NB4 (cell line): Measurements from ENCODE around the gene IQCM.
"Not testable (repeated sequence)": the region's sequence is repeated elsewhere in the genome, so short reads cannot be mapped to it uniquely, and the experiment has no call there.

ENCODE experiments used
- DNase-seq: peaks from one replicate; pipeline ENCODE4 v3.0.0; 2010; ENCODE audit warnings: low read depth
- H3K4me3 ChIP-seq: one replicate; pipeline ENCODE4 v1.5.1; 2011; ENCODE audit warnings: mild to moderate bottlenecking, low read depth, low read length, moderate library complexity
- MYC ChIP-seq: IDR thresholded peaks from 2 replicates; pipeline ENCODE4 v1.6.1; 2011; ENCODE audit warnings: low read depth, low read length
- POLR2A ChIP-seq: IDR thresholded peaks from 2 replicates; pipeline ENCODE4 v1.6.1; 2011; ENCODE audit warnings: mild to moderate bottlenecking; ENCODE audit not compliant: insufficient read length; ENCODE audit errors: extremely low read depth
- TF ChIP-seq, protein P1 (sequence below): IDR thresholded peaks from 2 replicates; pipeline ENCODE4 v1.6.1; 2011; ENCODE audit warnings: low read depth, low read length
- TF ChIP-seq, protein P2 (sequence below): IDR thresholded peaks from one replicate; pipeline ENCODE4 v1.5.1; 2012; ENCODE audit warnings: low read depth, low read length

The IQCM gene

DNA sequence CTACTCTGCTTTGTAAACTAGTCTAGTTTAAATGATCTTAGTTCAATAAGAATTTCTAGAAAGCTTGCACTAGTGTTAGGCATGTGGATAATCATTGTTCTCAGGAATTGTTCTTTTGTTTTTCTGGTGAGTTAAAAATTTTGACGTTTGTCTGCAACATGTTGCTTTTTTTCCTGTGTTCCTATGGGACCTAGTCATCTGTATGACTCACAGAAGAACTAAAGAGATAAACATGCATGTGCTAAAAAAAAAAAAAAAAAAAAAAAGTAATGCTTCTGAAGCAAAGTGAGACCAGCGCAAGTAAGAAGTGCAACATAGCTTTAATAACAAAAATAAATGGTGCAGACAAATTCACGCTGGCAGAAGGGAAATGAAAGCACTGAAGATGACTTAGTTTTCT, 471.2 kb downstream of the IQCM start:
- TF ChIP-seq, protein P1, sequence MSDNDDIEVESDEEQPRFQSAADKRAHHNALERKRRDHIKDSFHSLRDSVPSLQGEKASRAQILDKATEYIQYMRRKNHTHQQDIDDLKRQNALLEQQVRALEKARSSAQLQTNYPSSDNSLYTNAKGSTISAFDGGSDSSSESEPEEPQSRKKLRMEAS: no peak
- TF ChIP-seq MYC (no peak), POLR2A (no peak)
- TF ChIP-seq, protein P2, sequence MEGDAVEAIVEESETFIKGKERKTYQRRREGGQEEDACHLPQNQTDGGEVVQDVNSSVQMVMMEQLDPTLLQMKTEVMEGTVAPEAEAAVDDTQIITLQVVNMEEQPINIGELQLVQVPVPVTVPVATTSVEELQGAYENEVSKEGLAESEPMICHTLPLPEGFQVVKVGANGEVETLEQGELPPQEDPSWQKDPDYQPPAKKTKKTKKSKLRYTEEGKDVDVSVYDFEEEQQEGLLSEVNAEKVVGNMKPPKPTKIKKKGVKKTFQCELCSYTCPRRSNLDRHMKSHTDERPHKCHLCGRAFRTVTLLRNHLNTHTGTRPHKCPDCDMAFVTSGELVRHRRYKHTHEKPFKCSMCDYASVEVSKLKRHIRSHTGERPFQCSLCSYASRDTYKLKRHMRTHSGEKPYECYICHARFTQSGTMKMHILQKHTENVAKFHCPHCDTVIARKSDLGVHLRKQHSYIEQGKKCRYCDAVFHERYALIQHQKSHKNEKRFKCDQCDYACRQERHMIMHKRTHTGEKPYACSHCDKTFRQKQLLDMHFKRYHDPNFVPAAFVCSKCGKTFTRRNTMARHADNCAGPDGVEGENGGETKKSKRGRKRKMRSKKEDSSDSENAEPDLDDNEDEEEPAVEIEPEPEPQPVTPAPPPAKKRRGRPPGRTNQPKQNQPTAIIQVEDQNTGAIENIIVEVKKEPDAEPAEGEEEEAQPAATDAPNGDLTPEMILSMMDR: no peak
- no peak for DNase-seq
- no peak overlapping the region for H3K4me3 ChIP-seq

DNA sequence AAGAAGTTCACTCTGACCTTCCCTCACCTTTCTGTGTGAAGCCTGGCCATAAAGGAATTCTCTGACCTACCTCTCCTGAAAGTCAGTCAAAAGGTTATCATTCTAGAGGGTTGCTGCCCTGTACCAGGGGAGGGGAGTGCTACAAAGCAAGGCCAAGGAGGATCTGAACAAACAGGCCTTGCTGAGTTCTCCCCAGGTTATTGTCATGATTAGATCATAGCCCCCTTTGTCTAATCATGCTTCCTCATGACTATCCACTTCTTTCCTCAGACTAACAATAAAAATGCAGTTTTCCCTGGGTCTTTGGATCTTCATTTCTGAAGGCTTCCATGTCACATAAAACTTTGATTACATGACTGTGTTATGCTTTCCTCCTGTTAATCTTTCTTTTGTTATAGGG, 472.0 kb downstream of the IQCM start:
- TF ChIP-seq, protein P1: no peak
- TF ChIP-seq POLR2A (no peak), MYC (no peak)
- TF ChIP-seq, protein P2: no peak
- no peak for DNase-seq
- H3K4me3 ChIP-seq: no peak overlapping the region

DNA sequence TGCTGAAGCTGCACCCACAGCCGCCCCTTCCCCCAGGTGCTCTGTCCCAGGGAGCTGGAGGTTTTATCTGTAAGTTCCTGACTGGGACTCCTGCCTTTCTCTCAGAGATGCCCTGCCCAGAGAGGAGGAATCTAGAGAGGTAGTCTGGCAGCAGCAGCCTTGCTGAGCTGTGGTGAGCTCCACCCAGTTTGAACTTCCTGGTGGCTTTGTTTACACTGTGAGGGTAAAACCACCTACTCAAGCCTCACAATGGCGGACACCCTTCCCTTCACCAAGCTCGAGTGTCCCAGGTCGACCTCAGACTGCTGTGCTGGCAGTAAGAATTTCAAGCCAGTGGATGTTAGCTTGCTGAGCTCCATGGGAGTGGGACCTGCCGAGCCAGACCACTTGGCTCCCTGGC, 474.5 kb downstream of the IQCM start:
- not testable (repeated sequence) for H3K4me3 ChIP-seq, DNase-seq

DNA sequence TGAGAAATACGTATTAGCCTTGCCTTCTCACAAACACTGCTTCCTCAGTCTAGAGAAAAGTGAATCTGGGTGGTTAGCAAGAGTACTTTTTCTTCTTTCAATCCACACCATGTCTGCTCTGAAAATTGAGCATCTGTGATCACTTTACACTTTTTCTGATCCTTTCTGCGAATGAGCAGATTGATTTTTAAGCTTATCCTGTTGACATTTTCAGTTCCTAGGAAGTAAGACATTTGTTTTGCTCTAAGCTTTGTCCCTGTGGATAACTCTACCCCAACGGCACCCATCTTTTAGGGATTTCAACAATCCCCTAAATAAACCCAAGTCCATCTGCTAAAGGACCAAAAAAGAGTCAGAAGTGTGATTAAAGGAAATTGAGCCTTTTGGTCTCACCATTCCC, 487.5 kb downstream of the IQCM start:
- TF ChIP-seq, protein P1: no peak
- TF ChIP-seq POLR2A: no peak
- no peak for TF ChIP-seq MYC
- TF ChIP-seq, protein P2: no peak
- no peak overlapping the region for H3K4me3 ChIP-seq
- no peak for DNase-seq

DNA sequence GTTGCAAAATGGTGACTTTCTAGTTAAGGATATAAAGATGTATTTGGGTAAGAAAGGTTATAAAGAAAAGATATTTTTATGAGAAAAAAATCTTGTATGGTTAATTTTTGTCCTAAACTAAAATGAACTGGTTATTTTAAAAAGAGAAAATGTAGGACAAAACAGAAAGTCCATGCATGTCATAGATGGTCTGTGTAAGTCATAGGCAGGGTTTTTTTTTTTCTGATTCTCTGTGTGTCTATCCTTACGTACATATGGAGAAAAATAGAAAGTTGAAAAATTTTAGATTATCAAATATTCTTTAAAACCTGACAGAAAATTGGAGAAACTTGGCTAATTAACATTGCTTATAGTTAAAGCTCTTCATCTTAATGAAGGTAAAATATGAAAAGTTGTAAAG, 493.4 kb downstream of the IQCM start:
- no peak for DNase-seq
- TF ChIP-seq, protein P1: no peak
- TF ChIP-seq POLR2A (no peak), MYC (no peak)
- TF ChIP-seq, protein P2: no peak
- H3K4me3 ChIP-seq: no peak overlapping the region

DNA sequence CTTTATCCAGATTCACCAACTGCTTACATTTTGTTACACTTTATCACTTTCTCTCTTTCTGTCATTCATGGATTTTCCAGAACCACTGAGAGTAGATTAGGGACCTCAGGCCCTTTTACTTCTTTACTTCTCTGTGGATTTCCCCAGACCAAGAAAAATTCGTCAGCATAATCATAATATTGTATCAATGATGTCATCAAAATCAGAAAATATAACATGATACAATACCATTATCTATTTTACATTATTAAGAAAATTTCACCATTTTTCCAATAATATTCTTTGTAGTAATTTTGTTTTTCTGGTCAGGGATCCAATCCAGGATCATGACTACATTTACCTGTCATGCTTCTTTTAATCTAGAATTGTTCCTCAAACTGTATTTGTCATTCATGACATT, 494.2 kb downstream of the IQCM start:
- TF ChIP-seq POLR2A: no peak
- TF ChIP-seq, protein P1: no peak
- no peak for TF ChIP-seq MYC
- TF ChIP-seq, protein P2: no peak
- no peak overlapping the region for H3K4me3 ChIP-seq
- DNase-seq: no peak
